Dendritic cell treated with granulocyte-macrophage colony-stimulating factor and Interleukin-4, amounts not matched to agents 40 ng/mL and 50 ng/mL, for 4 days (primary cell): ENCODE results near the gene YTHDC2.
A peak's percentile ranks its signal among the peaks of the same experiment; 100 is the strongest.

Experiments
- H3K27ac Mint-ChIP-seq: one replicate; pipeline ENCODE4 v1.8.0; 2022; ENCODE audit warnings: mild to moderate bottlenecking, mixed read lengths
- H3K27me3 Mint-ChIP-seq: one replicate; pipeline ENCODE4 v1.8.0; 2022; ENCODE audit warnings: mild to moderate bottlenecking, mixed read lengths
- H3K36me3 Mint-ChIP-seq: one replicate; pipeline ENCODE4 v1.8.0; 2022; ENCODE audit warnings: low read depth, mixed read lengths
- H3K4me1 Mint-ChIP-seq: one replicate; pipeline ENCODE4 v1.8.0; 2022; ENCODE audit warnings: low read depth, mixed read lengths
- H3K4me3 Mint-ChIP-seq: one replicate; pipeline ENCODE4 v1.8.0; 2022; ENCODE audit warnings: mild to moderate bottlenecking, moderate library complexity, mixed read lengths
- H3K9me3 Mint-ChIP-seq: one replicate; pipeline ENCODE4 v1.8.0; 2022; ENCODE audit warnings: mixed read lengths
- intact Hi-C: fragments of 100-400 bp; cut with micrococcal nuclease; formaldehyde crosslinking; loops from one replicate; pipeline ENCODE4 v1.15.0; 2022

The YTHDC2 gene

GRCh38 chr5:113503146-113503545 lies 10.3 kb upstream of the YTHDC2 start:
- no peaks in the 10 kb centered on the region for H3K36me3 Mint-ChIP-seq
- no peak overlapping the region for H3K4me3 Mint-ChIP-seq
- H3K4me1 Mint-ChIP-seq: no peaks in the 10 kb centered on the region
- peaks cover 77% of the 10 kb centered on the region for H3K27me3 Mint-ChIP-seq
- H3K27ac Mint-ChIP-seq: no peak overlapping the region
- no peaks in the 10 kb centered on the region for H3K9me3 Mint-ChIP-seq
- intact Hi-C loops: no loop called here

DNA sequence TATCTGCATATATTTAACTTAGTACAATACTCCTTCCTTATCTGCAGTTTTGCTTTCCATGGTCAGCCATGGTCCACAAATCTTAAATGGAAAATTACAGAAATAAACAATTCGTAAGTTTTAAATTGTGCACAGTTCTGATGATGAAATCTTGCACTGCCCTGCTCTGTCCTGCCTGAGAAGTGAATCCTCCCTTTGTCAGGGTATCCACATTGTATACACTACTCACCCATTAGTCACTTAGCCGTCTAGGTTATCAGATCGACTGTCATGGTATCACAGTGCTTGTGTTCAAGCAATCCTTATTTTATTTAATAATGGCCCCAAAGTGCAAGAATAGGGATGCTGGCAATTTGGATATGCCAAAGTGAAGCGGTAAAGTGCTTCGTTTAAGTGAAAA lies 8.3 kb upstream of the YTHDC2 start:
- peaks cover 75% of the 10 kb centered on the region for H3K27me3 Mint-ChIP-seq
- H3K4me3 Mint-ChIP-seq: no peak overlapping the region
- no peaks in the 10 kb centered on the region for H3K36me3 Mint-ChIP-seq
- H3K27ac Mint-ChIP-seq: no peak overlapping the region
- H3K9me3 Mint-ChIP-seq: no peaks in the 10 kb centered on the region
- intact Hi-C loops: no loop called here
- no peaks in the 10 kb centered on the region for H3K4me1 Mint-ChIP-seq

- intact Hi-C loops: no loop called here
- no peaks in the 10 kb centered on the region for H3K36me3 Mint-ChIP-seq
- peaks cover 65% of the 10 kb centered on the region for H3K27me3 Mint-ChIP-seq
- peaks cover 7% of the 10 kb centered on the region for H3K4me1 Mint-ChIP-seq
- no peaks in the 10 kb centered on the region for H3K9me3 Mint-ChIP-seq
- no peak overlapping the region for H3K4me3 Mint-ChIP-seq
- H3K27ac Mint-ChIP-seq: no peak overlapping the region
Measured at GRCh38 chr5:113507601-113508000, 5.9 kb upstream of the YTHDC2 start.

- Mint-ChIP-seq H3K36me3 (peaks cover 3% of the 10 kb centered on the region), H3K27ac (no peak overlapping the region), H3K4me3 (no peak overlapping the region), H3K4me1 (peaks cover 7% of the 10 kb centered on the region), H3K9me3 (no peaks in the 10 kb centered on the region), H3K27me3 (peaks cover 54% of the 10 kb centered on the region)
- intact Hi-C loops: no loop called here
Measured at GRCh38 chr5:113508756-113509155, 4.7 kb upstream of the YTHDC2 start.

- H3K4me1 Mint-ChIP-seq: peaks cover 24% of the 10 kb centered on the region
- H3K27me3 Mint-ChIP-seq: peaks cover 44% of the 10 kb centered on the region
- no peaks in the 10 kb centered on the region for H3K9me3 Mint-ChIP-seq
- intact Hi-C loops: loop anchor here (5.0 kb wide), 4 partner anchors 134 to 589 kb away; partner anchors contain the start of genes DCP2 and REEP5
- H3K27ac Mint-ChIP-seq: no peak overlapping the region
- H3K4me3 Mint-ChIP-seq: no peak overlapping the region
- H3K36me3 Mint-ChIP-seq: peaks cover 15% of the 10 kb centered on the region
Measured at GRCh38 chr5:113510836-113511451, 2.5 kb upstream of the YTHDC2 start.

DNA sequence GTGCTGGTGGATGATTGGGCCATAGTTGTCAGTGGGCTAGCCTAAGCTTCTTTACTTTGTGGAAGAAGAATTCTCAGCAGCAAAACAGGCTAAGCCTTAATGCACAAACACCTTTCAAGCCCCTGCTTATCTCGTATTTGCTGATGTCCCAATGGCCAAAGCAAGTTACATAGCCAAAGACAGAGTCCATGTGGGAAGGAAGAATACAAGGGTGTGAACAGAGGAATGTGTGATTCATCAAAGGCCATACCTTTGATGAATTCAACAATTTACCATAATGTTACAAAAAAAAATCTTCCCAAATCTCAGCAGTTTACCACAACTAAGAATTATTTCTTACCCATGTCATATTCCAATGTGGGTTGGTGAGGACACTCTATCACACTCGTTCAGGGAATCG lies 1.2 kb upstream of the YTHDC2 start:
- Mint-ChIP-seq H3K4me1 (peaks cover 33% of the 10 kb centered on the region), H3K27me3 (peaks cover 34% of the 10 kb centered on the region), H3K9me3 (no peaks in the 10 kb centered on the region), H3K4me3 (no peak overlapping the region), H3K36me3 (peaks cover 25% of the 10 kb centered on the region), H3K27ac (no peak overlapping the region)
- intact Hi-C loops: loop anchor here (5.0 kb wide), 4 partner anchors 135 to 590 kb away; partner anchors contain the start of genes DCP2 and REEP5

DNA sequence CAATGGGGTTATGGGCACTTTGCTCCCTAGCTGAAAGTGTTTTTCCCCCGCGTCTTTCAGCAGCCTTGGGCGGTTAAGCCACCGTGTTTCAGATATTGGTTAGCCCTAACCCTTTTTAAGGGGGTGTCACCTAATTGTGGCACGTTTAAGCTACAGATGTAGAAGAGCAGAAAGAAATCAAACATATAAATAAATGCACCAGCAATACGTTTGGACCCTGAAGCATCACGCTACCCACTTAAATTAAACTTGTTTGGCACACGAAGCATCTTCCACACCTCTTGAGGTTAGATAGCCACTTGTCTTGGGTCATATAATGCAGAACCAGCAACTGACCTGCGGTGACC lies 768 bp downstream of the YTHDC2 start:
- H3K4me1 Mint-ChIP-seq: peaks cover 36% of the 10 kb centered on the region
- H3K9me3 Mint-ChIP-seq: no peaks in the 10 kb centered on the region
- peaks cover 22% of the 10 kb centered on the region for H3K27me3 Mint-ChIP-seq
- H3K27ac Mint-ChIP-seq: peak overlapping the region; percentile 96
- H3K4me3 Mint-ChIP-seq: peak overlapping the region; percentile 89
- H3K36me3 Mint-ChIP-seq: peaks cover 44% of the 10 kb centered on the region
- intact Hi-C loops: loop anchor here (5.0 kb wide), 4 partner anchors 137 to 592 kb away; partner anchors contain the start of genes DCP2 and REEP5

DNA sequence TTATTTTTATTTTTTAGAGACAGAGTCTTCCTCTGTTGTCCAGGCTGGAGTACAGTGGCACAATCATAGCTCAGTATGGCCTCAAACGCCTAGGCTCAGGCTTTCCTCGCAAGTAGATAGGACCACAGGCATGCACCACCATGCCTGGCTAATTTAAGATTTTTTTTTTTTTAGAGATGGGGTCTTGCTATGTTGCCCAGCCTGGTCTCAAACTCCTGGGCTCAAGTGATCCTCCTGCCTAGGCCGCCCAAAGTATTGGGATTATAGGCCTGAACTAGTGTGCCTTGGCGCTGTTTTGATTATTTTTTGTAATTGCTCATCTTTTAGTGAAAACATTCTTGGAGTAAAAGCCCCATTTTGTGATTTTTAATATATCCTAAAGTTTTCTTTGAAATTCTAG lies 5.4 kb downstream of the YTHDC2 start:
- H3K4me3 Mint-ChIP-seq: no peak overlapping the region
- intact Hi-C loops: no loop called here
- H3K9me3 Mint-ChIP-seq: no peaks in the 10 kb centered on the region
- H3K4me1 Mint-ChIP-seq: peaks cover 34% of the 10 kb centered on the region
- peaks cover 65% of the 10 kb centered on the region for H3K36me3 Mint-ChIP-seq
- no peaks in the 10 kb centered on the region for H3K27me3 Mint-ChIP-seq
- H3K27ac Mint-ChIP-seq: no peak overlapping the region

DNA sequence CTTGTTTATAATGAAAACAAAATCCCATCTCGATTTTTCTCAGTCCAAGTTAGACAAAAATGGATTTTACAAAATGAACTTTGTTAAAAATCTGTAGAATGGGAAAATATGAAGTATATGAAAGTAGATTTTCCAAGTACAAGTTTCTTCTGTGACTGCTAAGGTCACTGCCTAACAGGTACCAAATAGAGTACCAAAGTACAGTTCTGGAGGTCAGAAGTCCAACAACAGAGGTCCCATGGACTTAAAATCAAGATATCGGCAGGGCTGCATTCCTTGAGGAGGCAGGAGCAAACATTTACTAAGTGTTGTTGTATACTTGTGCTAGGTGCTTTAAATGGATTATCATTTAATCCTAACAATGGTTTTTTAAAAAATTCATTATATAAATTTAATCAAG lies 5.9 kb downstream of the YTHDC2 start:
- Mint-ChIP-seq H3K27ac (no peak overlapping the region), H3K4me1 (peaks cover 31% of the 10 kb centered on the region), H3K9me3 (no peaks in the 10 kb centered on the region), H3K36me3 (peaks cover 62% of the 10 kb centered on the region), H3K27me3 (no peaks in the 10 kb centered on the region), H3K4me3 (no peak overlapping the region)
- intact Hi-C loops: no loop called here

GRCh38 chr5:113520429-113520828 lies 6.9 kb downstream of the YTHDC2 start:
- Mint-ChIP-seq H3K4me1 (peaks cover 22% of the 10 kb centered on the region), H3K9me3 (no peaks in the 10 kb centered on the region), H3K4me3 (no peak overlapping the region), H3K36me3 (peaks cover 58% of the 10 kb centered on the region), H3K27me3 (no peaks in the 10 kb centered on the region), H3K27ac (no peak overlapping the region)
- intact Hi-C loops: no loop called here

- intact Hi-C loops: no loop called here
- Mint-ChIP-seq H3K9me3 (no peaks in the 10 kb centered on the region), H3K27ac (no peak overlapping the region), H3K4me3 (no peak overlapping the region), H3K4me1 (peaks cover 18% of the 10 kb centered on the region), H3K36me3 (peaks cover 54% of the 10 kb centered on the region), H3K27me3 (no peaks in the 10 kb centered on the region)
Measured at GRCh38 chr5:113520899-113521298, 7.4 kb downstream of the YTHDC2 start.

GRCh38 chr5:113523168-113523567 lies 9.7 kb downstream of the YTHDC2 start:
- Mint-ChIP-seq H3K9me3 (no peaks in the 10 kb centered on the region), H3K27ac (no peak overlapping the region), H3K36me3 (peaks cover 36% of the 10 kb centered on the region), H3K4me1 (peaks cover 5% of the 10 kb centered on the region), H3K4me3 (no peak overlapping the region), H3K27me3 (no peaks in the 10 kb centered on the region)
- intact Hi-C loops: no loop called here

- intact Hi-C loops: no loop called here
- H3K9me3 Mint-ChIP-seq: no peaks in the 10 kb centered on the region
- H3K4me3 Mint-ChIP-seq: peak overlapping the region; percentile 26
- H3K36me3 Mint-ChIP-seq: peaks cover 18% of the 10 kb centered on the region
- H3K27ac Mint-ChIP-seq: peak overlapping the region; percentile 30
- H3K27me3 Mint-ChIP-seq: no peaks in the 10 kb centered on the region
- H3K4me1 Mint-ChIP-seq: peaks cover 3% of the 10 kb centered on the region
Measured at GRCh38 chr5:113524927-113525326, 11.4 kb downstream of the YTHDC2 start.

- intact Hi-C loops: no loop called here
- Mint-ChIP-seq H3K36me3 (peaks cover 16% of the 10 kb centered on the region), H3K27me3 (no peaks in the 10 kb centered on the region), H3K4me1 (no peaks in the 10 kb centered on the region), H3K4me3 (no peak overlapping the region), H3K27ac (no peak overlapping the region), H3K9me3 (peaks cover 13% of the 10 kb centered on the region)
Measured at GRCh38 chr5:113526421-113526820, 12.9 kb downstream of the YTHDC2 start.

- Mint-ChIP-seq H3K4me1 (no peaks in the 10 kb centered on the region), H3K9me3 (peaks cover 13% of the 10 kb centered on the region), H3K27ac (no peak overlapping the region), H3K27me3 (no peaks in the 10 kb centered on the region), H3K36me3 (peaks cover 15% of the 10 kb centered on the region), H3K4me3 (no peak overlapping the region)
- intact Hi-C loops: no loop called here
Measured at GRCh38 chr5:113527746-113528145, 14.3 kb downstream of the YTHDC2 start.
